ELF-1 (cell line): ENCODE results near the gene WSB1.
"Not testable (repeated sequence)": the region's sequence is repeated elsewhere in the genome, so short reads cannot be mapped to it uniquely, and the experiment has no call there.

Experiments used
- DNase-seq: peaks from one replicate; pipeline ENCODE4 v3.0.0-alpha.2; 2016; ENCODE audit warnings: low read depth, low spot score

Gene WSB1

DNA sequence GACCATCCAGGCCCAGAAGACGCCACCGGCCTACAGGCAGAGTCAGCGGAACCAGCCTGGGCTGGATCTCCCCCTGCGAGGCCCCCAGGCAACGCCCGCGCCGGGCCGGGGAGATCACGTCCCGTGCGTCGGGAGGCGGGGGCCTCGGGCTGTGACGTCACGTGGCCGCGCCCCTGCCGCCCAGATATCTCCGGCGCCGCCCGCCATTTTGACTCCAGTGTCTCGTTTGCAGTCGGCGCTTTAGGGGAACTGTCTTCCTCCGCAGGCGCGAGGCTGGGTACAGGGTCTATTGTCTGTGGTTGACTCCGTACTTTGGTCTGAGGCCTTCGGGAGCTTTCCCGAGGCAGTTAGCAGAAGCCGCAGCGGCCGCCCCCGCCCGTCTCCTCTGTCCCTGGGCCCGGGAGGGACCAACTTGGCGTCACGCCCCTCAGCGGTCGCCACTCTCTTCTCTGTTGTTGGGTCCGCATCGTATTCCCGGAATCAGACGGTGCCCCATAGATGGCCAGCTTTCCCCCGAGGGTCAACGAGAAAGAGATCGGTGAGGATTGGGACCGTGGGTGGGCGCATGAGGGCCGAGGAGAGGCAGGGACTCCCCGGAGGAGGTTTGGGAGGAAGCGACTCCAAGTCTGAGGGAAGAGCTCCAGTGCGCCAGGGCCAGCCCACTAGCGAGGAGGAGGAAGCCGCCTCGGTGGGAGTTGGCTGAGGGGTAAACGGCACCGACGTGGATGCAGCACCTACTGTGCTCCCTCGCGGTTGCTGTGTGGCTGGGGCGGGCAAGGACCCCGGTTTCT is at the start of gene WSB1:
Gene WSB1, plus strand, starts transcription at position 217 of the 791 bp plus-strand sequence. Its CDS starts 282 bp downstream, at position 499.
- peak; percentile 98 for DNase-seq

DNA sequence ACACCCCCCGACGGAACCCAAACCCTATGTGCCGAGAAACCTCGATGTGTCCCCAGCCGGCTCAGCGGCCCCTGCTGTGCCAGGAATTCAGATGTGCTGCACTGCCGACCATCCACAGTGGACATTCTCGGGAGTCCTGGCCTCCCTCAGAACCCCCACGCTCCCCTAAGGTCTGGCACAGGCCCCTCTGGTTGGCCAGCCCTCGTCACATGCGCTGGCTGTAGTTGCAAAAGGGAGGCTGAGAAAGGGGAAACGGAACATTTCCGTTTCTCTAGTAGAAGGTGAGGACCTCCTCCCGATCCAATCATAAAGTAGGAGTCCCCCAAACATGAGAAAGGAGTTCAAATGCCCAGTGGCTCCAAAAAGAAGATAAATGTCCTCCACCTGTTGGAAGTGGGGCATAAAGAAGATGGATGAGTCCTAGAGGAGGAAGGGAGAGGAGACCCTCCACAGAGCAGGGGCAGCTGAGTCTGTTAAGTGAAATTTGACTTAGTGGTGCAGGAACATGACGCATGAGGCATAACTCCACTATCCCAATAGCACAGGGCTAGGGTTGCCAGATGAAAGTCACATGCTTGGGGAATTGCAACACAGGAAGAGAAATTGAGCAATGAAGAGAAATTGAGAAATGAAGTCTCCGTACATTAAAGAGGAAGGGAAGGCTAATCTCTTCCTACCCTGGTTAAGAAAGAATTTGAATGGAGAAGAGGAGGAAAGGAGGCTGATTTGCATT is 49.3 kb upstream of the WSB1 start:
- DNase-seq = peak; percentile 22

DNA sequence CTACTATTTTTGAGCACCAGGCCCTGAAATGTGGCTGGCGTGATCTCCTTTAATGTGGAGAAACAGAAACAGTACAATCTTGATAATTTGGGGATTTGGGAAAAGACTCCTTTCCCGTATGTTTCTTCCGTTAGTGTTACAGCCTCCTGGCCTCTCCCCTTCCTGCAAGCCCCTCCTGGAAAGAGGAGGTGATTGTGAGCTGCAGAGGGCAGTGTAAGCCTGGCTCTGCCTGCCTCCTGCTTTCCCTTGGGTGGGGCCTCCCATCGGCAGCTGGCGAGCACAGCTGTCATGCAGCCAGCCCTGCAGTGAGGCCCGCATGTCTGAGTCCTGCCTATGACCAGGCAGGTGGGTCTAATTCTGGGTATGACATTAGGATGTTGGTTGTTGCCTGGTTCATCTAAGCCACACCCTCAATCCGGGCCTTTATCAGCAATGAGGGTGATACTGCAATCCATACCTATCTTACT is 48.7 kb upstream of the WSB1 start:
- peak; percentile 89 for DNase-seq

DNA sequence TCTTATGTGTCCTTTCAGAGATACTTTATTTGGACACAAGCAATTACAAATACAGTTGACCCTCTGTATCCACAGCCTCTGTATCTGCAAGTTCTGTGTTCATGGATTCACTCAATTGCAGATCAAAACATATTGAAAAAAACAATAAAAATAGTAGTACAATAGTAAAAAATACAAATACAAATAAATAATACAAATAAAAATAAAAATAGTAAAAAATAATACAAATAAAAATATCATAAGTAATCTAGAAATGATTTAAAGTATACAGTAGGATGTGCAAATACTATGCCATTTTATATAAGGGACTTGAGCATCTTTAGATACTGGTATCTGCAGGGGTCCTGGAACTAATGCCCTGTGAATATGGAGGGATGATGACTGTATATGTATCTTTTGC is 47.4 kb upstream of the WSB1 start:
- no peak for DNase-seq

- DNase-seq = no peak
Observed at GRCh38 chr17:27247071-27247957, 46.6 kb upstream of the WSB1 start.

DNA sequence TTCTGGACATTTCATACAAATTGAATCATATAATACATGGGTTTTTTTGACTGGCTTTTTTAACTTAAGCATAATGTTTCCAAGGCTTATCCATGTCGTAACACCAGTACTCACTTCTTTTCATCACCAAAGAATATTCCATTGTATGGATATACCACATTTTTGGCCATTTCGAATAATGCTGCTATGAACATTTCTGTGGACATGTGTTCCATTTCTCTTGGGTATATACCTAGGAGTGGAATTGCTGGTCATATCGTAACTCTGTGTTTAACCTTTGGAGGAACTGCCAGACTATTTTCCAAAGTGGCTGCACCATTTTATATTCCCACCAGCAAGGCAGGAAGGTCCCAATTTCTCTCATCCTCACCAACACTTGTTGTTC is 46.0 kb upstream of the WSB1 start:
- DNase-seq = no peak

GRCh38 chr17:27250791-27251190 is 43.1 kb upstream of the WSB1 start:
- not testable (repeated sequence) for DNase-seq

DNA sequence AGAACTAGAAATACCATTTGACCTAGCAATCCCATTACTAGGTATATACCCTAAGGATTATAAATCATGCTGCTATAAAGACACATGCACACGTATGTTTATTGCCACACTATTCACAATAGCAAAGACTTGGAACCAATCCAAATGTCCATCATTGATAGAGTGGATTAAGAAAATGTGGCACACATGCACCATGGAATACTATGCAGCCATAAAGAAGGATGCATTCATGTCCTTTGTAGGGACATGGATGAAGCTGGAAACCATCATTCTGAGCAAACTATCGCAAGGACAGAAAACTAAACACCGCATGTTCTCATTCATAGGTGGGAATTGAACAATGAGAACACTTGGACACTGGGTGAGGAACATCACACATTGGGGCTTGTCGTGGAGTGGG is 39.1 kb upstream of the WSB1 start:
- DNase-seq = not testable (repeated sequence)

- no peak for DNase-seq
Observed at GRCh38 chr17:27256225-27257030, 37.5 kb upstream of the WSB1 start.

DNA sequence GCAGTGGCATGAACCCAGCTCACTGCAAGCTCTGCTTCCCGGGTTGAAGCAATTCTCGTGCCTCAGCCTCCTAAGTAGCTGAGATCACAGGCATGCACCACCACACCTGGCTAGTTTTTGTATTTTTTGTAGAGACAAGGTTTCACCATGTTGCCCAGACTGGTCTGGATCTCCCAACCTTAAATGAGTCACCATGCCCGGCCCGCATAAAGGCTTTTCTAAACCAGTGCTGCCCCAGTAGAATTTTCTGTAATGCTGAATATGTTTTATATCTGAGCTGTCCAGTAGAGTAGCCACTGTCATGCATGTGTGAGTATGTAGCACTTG is 36.9 kb upstream of the WSB1 start:
- no peak for DNase-seq

GRCh38 chr17:27259356-27259755 is 34.6 kb upstream of the WSB1 start:
- DNase-seq = no peak

GRCh38 chr17:27263386-27263785 is 30.5 kb upstream of the WSB1 start:
- no peak for DNase-seq

GRCh38 chr17:27264068-27264812 is 29.7 kb upstream of the WSB1 start:
- no peak for DNase-seq

DNA sequence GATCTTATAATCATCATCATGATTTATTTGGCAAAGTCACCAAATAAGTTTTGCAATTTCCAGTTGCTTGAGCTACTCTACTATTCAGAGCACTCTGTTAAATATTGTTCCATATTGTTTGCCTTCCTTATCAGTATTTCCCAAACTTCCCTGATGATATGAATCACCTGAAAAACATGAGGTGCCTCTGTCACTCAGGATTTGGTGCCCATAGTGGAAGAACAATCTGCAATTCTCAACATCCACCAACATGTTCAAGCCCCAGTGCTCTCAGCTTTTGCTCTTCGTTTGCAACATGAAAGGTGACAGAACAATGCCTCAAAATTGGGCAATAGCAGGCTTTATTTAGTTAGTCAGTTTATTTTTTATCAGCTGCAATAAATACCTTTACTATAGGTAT is 28.6 kb upstream of the WSB1 start:
- no peak for DNase-seq

DNA sequence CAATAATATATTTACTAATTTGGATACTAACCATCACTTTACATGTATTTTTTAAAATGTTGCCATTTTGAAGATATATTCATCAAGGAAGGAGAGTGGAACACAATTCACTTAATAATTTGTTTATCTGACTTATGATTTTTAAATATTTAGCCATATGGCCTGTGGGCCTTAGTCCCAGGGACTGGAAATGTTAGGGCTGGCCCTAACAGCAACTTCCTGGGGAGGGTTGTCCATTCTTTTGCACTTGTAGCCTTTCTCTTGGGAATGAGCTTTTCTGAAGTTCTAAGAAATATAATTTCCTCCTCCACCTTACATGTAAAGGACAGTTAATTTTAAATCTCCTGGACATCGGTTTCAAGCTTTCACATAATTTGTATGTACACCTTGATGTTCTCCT is 27.7 kb upstream of the WSB1 start:
- DNase-seq = no peak

DNA sequence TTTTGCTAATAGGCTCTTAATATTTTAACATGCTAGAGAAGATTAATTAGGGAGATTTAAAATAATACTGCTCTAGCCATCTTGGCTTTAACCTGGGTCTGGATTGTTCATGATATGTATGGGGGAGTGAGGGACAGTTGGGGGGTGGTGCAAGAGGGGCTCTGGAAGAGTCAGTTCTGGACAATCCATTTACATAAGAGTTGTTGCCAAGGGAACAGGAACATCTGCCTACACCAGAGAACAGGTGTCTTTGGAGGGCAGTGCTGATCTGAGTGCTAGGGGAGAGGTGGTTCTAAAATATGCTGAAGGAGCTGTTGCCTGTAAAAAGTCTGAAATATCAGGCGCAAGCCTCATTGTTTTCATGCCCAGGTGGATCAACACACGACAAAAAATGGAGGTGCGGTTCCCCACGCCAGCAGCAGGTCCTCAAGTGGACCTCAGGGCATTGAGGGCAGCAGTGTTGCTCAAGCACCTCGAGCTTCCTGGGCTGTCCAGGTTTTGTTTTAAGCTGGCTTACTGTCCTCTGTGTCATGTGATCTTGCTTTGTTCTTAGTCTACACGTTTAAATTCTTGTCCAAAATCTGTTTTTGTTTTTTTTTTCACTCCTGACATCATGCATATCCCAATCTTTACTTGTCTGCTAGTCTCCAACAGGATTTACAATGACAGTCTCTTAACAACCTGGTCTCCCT is 25.4 kb upstream of the WSB1 start:
- DNase-seq = no peak

GRCh38 chr17:27269201-27269600 is 24.7 kb upstream of the WSB1 start:
- no peak for DNase-seq

GRCh38 chr17:27269974-27270373 is 23.9 kb upstream of the WSB1 start:
- DNase-seq = no peak

DNA sequence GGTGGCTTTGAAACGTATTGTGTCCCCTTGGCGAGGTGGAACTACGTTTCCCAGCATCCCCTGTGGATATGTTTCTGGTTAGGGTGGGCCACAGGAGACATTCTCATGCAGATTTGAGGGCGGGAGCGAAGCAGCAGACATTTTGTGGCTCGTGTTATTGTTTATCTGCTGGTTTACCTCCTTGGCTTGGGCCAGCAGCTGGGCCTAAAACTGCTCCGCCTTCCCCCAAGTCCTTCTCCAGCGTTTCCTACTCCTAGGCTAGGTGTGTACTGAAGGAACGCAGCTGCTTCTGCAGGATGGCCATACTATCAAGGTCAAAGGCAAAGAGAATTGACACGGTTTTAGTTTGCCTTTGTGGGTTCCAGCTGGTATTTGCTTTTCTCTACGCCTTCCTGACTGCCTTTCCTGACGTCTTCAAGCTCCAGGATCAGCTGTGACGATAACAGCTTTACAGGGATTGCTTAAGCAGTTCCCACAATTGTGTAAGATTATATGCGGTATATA is 17.2 kb upstream of the WSB1 start:
- peak; percentile 91 for DNase-seq

GRCh38 chr17:27279132-27279531 is 14.8 kb upstream of the WSB1 start:
- DNase-seq = not testable (repeated sequence)
